CD4-positive, alpha-beta T cell treated with Interleukin-6 at 100 ng/mL for 8 hours (primary cell): ENCODE data around the gene CRADD.

Experiments
- DNase-seq: peaks from one replicate; pipeline ENCODE4 v3.0.0-alpha.2; 2020; ENCODE audit warnings: mixed read lengths, low spot score

The CRADD gene

GRCh38 chr12:93939641-93940325 is 262.6 kb downstream of the CRADD start:
- DNase-seq, result no peak

- DNase-seq, result no peak
Measured at GRCh38 chr12:93943780-93944179, 266.6 kb downstream of the CRADD start.

- no peak for DNase-seq
Measured at GRCh38 chr12:93944201-93944600, 267.0 kb downstream of the CRADD start.
